Stimulated activated CD8-positive, alpha-beta memory T cell treated with anti-CD3 and anti-CD28 coated beads, Interleukin-7, amount 100 ng/mL, for 24 hours (primary cell): Measurements from ENCODE around the gene EGR4.

Experiments
- DNase-seq: peaks from one replicate; pipeline ENCODE4 v3.0.0-alpha.2; 2020; ENCODE audit warnings: low read depth

Gene EGR4

GRCh38 chr2:73249636-73250035 is 43.7 kb downstream of the EGR4 start:
- no peak for DNase-seq

DNA sequence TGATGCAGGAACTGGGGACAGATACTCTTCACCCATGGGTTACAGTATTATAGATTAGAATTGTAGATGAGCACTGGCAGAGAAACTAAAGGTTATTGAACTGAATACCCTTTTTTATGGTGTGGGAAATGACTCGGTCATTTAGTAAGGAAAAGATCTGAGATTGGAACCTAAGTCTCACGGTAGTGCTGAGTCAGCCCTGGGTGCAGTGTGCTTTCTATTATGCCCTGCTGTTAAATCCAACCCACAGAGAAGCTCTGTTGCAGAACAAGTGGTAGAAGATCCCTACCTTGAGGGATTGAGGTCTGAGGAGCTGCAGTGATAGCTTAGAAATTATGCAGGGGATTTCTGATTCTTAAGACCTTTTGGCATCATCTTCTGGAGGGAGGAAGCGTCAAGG is 46.5 kb downstream of the EGR4 start:
- DNase-seq, result no peak

GRCh38 chr2:73244580-73244979 is 48.8 kb downstream of the EGR4 start:
- DNase-seq, result no peak

DNA sequence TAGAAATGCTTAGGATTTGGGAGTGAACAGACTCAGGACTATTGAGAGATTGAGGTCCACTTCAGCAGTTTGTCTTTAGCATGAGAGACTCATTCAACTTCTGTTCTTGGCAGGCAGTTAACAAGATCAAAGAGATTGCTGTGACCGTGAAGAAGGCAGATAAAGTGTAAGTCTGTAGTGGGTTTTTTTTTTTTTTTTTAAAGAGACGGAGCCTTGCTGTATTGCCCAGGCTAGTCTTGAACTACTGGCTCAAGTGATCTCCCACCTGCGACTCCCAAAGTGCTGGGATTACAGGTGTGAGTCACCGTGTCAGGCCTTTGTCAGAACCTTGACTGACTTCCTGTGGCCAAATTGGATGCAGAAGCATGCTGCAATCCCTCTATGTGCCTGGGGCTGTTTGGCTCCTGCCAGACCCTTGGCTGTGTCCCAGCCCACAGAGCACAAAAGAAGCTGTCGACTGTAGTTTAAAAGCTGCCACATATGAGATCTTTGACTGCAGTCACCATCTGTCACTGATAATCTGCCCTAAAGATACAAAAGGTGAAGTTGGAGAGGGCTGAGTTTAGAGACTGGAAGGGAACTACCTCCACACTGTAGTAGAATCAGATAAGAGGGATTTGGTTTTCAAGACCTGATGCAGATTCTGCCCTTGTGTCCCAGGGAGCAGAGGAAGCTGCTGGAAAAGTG is 49.3 kb downstream of the EGR4 start:
- no peak for DNase-seq
